ENCODE results near the gene ZBTB49. TPM values are rescaled to one million over a fixed set of nuclear protein-coding genes. Genes with fewer than 3 reads are reported as not detected.

The ZBTB49 gene
- total RNA-seq, 1 experiment from 2014 or later = 5.6 TPM

DNA sequence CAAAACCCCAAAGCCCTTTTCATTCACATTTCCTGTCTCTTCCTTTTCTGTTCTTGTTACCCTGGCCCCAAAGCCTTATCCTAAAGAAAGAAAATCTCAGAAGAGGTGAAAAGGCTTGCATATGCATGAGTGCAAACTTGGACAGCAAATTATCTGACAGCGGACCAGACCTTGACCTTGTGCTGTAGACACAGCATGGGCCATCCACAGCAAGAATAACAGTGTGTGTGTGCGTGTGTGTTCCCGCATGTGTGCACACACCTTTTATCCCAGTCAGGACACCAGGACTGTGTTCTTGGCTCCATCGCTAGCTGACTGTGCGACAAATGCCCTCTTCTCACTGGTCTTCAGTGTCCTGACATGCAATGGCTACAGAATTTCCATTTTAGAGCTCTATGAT is 35.3 kb downstream of the ZBTB49 start:
- peaks cover 5% of the 10 kb centered on the region for H3K9me3 Mint-ChIP-seq
- peaks cover 12% of the 10 kb centered on the region for H3K4me1 Mint-ChIP-seq
- H3K36me3 Mint-ChIP-seq = peaks cover 8% of the 10 kb centered on the region; the same call in 1 of the 2 replicates
- H3K27me3 Mint-ChIP-seq (ENCODE audit: low read depth) = no peaks in the 10 kb centered on the region; the same call in 1 of the 2 replicates
- no peak overlapping the region for H3K27ac Mint-ChIP-seq
- no peak overlapping the region for H3K4me3 Mint-ChIP-seq
- DNase-seq (ENCODE audit: low spot score) (no peak), ATAC-seq (no peak)
- ChIA-PET POLR2A (no interaction called here), CTCF (no interaction called here)
- TF ChIP-seq ZNF671 (CRISPR knock-in tag; IDR thresholded peaks at IDR 0.05) = no peak
- no peak for TF ChIP-seq AFF4 (CRISPR knock-in tag; IDR thresholded peaks at IDR 0.05; ENCODE audit: borderline replicate concordance)
- no peak for TF ChIP-seq KAT7 (CRISPR knock-in tag; IDR thresholded peaks at IDR 0.05; ENCODE audit: borderline replicate concordance)
- no peak for TF ChIP-seq IRF1 (CRISPR knock-in tag; IDR thresholded peaks at IDR 0.05)
- no peak for TF ChIP-seq SMAD3 (CRISPR knock-in tag; IDR thresholded peaks at IDR 0.05; ENCODE audit: borderline replicate concordance)
- no peak for TF ChIP-seq JUN (CRISPR knock-in tag; IDR thresholded peaks at IDR 0.05)
- no peak for TF ChIP-seq FOXP1 (CRISPR knock-in tag; IDR thresholded peaks at IDR 0.05; ENCODE audit: borderline replicate concordance)
- no peak for TF ChIP-seq CREM (CRISPR knock-in tag; IDR thresholded peaks at IDR 0.05)
- TF ChIP-seq NR1H2 (CRISPR knock-in tag; IDR thresholded peaks at IDR 0.05) = no peak
- TF ChIP-seq ZBTB43 (CRISPR knock-in tag; IDR thresholded peaks at IDR 0.05) = no peak

DNA sequence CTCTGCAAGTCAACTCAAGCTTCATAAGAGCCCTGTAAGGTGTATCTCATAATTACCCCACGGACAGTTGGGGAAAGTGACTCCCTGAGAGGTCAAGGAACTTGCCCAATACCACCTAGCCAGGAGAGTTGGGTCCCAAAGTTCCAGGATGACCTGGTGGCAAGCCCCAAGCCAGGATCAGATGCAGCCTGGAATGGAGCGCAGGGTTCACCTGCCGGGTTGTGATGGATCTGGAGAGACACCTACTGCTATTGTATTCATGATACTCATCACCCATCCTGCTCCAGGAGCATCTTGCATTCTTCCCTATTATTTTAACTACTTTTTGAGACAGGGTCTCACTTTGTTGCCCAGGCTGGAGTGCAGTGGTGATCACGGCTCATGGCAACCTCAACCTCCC is 36.1 kb downstream of the ZBTB49 start:
- CTCF ChIA-PET = no interaction called here
- DNase-seq (ENCODE audit: low spot score) = no peak
- TF ChIP-seq JUN (CRISPR knock-in tag; IDR thresholded peaks at IDR 0.05) (no peak), MLX (CRISPR knock-in tag; IDR thresholded peaks at IDR 0.05) (no peak), CTCF (IDR thresholded peaks at IDR 0.05) (no peak), ZNF121 (CRISPR knock-in tag; IDR thresholded peaks at IDR 0.05) (no peak), NFYB (CRISPR knock-in tag; conservative IDR thresholded peaks at IDR 0.05; ENCODE audit: low read depth) (no peak), MYBL2 (CRISPR knock-in tag; IDR thresholded peaks at IDR 0.05) (no peak), FOXP1 (CRISPR knock-in tag; IDR thresholded peaks at IDR 0.05; ENCODE audit: borderline replicate concordance) (no peak), SOX15 (CRISPR knock-in tag; IDR thresholded peaks at IDR 0.05) (no peak), ZNF317 (CRISPR knock-in tag; IDR thresholded peaks at IDR 0.05; ENCODE audit: borderline replicate concordance, low read depth) (no peak)
- TF ChIP-seq, protein P1, sequence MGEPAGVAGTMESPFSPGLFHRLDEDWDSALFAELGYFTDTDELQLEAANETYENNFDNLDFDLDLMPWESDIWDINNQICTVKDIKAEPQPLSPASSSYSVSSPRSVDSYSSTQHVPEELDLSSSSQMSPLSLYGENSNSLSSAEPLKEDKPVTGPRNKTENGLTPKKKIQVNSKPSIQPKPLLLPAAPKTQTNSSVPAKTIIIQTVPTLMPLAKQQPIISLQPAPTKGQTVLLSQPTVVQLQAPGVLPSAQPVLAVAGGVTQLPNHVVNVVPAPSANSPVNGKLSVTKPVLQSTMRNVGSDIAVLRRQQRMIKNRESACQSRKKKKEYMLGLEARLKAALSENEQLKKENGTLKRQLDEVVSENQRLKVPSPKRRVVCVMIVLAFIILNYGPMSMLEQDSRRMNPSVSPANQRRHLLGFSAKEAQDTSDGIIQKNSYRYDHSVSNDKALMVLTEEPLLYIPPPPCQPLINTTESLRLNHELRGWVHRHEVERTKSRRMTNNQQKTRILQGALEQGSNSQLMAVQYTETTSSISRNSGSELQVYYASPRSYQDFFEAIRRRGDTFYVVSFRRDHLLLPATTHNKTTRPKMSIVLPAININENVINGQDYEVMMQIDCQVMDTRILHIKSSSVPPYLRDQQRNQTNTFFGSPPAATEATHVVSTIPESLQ (CRISPR knock-in tag; IDR thresholded peaks at IDR 0.05) = no peak
- peaks cover 12% of the 10 kb centered on the region for H3K4me1 Mint-ChIP-seq
- no peak overlapping the region for H3K27ac Mint-ChIP-seq
- H3K27me3 Mint-ChIP-seq (ENCODE audit: low read depth) = no peaks in the 10 kb centered on the region; the same call in 1 of the 2 replicates
- peaks cover 8% of the 10 kb centered on the region; the same call in 1 of the 2 replicates for H3K36me3 Mint-ChIP-seq
- POLR2A ChIA-PET = no interaction called here
- no peak overlapping the region for H3K4me3 Mint-ChIP-seq
- peaks cover 5% of the 10 kb centered on the region for H3K9me3 Mint-ChIP-seq
- no peak for ATAC-seq
